ENCODE data around the gene CORO1C. TPM values are rescaled to one million over a fixed set of nuclear protein-coding genes. Genes with fewer than 3 reads are reported as not detected.
A peak's percentile ranks its signal among the peaks of the same experiment; 100 is the strongest.

The CORO1C gene
- total RNA-seq, 1 donor = 261 TPM

DNA sequence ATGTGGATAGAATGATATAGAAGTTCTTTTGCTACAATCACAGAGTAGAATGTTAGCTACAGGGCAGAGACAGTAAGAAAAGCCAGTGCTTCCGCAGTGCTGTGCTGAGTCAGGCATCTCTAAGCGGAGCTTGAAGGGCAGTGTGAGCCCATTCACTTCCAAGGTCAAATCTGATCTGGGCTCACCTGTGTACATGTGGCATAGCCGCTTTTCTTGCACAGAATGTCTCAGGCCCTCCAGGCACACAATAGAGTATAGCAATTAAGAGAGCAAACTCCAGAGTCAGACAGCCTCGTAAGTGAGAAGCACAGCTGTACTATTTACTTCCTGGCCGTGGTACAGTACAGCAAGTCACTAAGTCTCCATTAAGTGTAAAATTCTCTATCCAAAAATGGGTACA, 26.8 kb downstream of the CORO1C start:
- peaks cover 50% of the 10 kb centered on the region for H4K20me1 ChIP-seq (ENCODE audit: insufficient read depth, low read length)
- no peaks in the 10 kb centered on the region for H3K27me3 ChIP-seq (ENCODE audit: insufficient read depth, low read length)
- TF ChIP-seq, protein P1, sequence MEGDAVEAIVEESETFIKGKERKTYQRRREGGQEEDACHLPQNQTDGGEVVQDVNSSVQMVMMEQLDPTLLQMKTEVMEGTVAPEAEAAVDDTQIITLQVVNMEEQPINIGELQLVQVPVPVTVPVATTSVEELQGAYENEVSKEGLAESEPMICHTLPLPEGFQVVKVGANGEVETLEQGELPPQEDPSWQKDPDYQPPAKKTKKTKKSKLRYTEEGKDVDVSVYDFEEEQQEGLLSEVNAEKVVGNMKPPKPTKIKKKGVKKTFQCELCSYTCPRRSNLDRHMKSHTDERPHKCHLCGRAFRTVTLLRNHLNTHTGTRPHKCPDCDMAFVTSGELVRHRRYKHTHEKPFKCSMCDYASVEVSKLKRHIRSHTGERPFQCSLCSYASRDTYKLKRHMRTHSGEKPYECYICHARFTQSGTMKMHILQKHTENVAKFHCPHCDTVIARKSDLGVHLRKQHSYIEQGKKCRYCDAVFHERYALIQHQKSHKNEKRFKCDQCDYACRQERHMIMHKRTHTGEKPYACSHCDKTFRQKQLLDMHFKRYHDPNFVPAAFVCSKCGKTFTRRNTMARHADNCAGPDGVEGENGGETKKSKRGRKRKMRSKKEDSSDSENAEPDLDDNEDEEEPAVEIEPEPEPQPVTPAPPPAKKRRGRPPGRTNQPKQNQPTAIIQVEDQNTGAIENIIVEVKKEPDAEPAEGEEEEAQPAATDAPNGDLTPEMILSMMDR (IDR thresholded peaks at IDR 0.05; ENCODE audit: extremely low read depth, low read depth, low read length) = no peak
- H3K9me3 ChIP-seq (ENCODE audit: low read depth, low read length) = no peaks in the 10 kb centered on the region
- H3K79me2 ChIP-seq (ENCODE audit: insufficient read depth, low read length) = peaks cover 100% of the 10 kb centered on the region
- no peak overlapping the region for H3K4me2 ChIP-seq (ENCODE audit: insufficient read depth, low read length)
- peaks cover 58% of the 10 kb centered on the region for H3K36me3 ChIP-seq (ENCODE audit: insufficient read depth, low read length)
- no peak overlapping the region for H3K4me3 ChIP-seq (ENCODE audit: insufficient read depth, low read length)
- H2AFZ ChIP-seq (ENCODE audit: low read length) = no peak overlapping the region
- peak overlapping the region; percentile 2 for H3K27ac ChIP-seq (ENCODE audit: low read depth, low read length)
- DNase-seq (ENCODE audit: insufficient read length, low spot score, missing footprints) = no peak
- H3K4me1 ChIP-seq (ENCODE audit: insufficient read depth, low read length) = peaks cover 24% of the 10 kb centered on the region

DNA sequence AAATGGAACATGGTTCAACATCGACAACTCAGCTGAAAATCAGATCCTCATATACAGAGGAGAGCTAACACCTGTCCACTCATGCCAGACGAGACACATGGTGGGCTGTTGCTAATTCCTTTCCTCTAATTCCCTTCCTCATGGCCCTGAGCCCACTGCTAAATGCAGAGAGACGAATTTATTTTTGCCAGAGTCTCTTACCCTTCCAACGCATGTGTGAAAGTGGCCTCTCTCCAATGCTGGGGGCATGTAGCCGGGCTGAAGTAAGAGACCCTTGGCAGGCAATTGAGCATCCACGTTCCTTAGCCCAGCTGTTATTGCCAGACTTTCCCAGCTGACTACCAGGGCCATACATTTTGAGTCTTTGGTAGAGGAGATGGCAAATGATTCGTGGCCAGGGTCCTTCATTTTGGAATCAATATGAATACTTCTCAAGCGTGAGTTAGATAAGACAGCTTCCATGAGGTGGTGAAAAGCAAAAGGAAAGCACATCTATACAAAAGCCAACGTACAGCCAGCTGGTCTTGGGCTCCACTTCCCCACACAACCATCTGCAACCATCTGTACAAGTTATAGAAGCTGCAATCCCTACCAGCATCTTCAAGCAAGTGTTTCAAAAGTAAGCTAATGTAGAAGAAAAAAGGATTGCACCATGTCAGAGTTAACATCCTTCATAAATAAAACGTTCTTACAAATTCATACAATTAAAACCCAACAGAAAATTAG, 28.6 kb downstream of the CORO1C start:
- TF ChIP-seq, protein P1 (IDR thresholded peaks at IDR 0.05; ENCODE audit: extremely low read depth, low read depth, low read length) = no peak
- Histone ChIP-seq H3K9me3 (ENCODE audit: low read depth, low read length) (no peaks in the 10 kb centered on the region), H3K27ac (ENCODE audit: low read depth, low read length) (peak overlapping the region; percentile 64), H3K27me3 (ENCODE audit: insufficient read depth, low read length) (no peaks in the 10 kb centered on the region), H2AFZ (ENCODE audit: low read length) (no peak overlapping the region), H4K20me1 (ENCODE audit: insufficient read depth, low read length) (peaks cover 44% of the 10 kb centered on the region), H3K4me2 (ENCODE audit: insufficient read depth, low read length) (no peak overlapping the region), H3K36me3 (ENCODE audit: insufficient read depth, low read length) (peaks cover 72% of the 10 kb centered on the region), H3K79me2 (ENCODE audit: insufficient read depth, low read length) (peaks cover 100% of the 10 kb centered on the region), H3K4me1 (ENCODE audit: insufficient read depth, low read length) (peaks cover 31% of the 10 kb centered on the region), H3K4me3 (ENCODE audit: insufficient read depth, low read length) (no peak overlapping the region)
- no peak for DNase-seq (ENCODE audit: insufficient read length, low spot score, missing footprints)

DNA sequence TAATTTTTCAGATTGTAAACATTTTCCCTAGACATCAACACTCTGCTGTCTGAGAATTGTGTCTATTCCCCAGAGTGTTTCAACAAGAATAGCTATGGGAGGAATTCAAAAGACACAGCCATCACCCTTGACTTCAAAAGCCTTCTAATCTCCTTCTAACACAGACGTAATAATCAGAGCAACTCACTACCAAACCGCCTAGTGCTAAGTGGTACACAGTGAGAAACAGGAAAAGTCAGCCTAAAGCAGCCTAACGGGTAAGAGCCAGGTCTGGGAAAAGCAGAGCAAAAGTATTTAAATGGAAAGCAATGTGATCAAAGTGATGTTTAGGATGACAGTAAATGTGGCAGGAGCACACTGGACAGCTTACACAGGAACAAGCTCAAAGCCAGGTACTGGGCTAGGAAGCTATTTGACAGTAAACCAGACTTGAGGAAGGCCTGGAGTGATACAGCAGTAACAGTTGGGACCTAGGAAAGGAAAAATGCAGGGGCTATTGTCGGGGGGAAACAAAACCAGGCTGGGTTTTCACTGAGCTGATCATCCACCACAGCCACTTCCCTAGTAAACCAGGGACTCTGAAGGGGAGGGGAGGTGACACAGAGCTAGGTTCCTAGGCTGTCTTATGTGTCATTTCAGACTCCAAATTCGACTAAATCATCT, 29.4 kb downstream of the CORO1C start:
- TF ChIP-seq, protein P1 (IDR thresholded peaks at IDR 0.05; ENCODE audit: extremely low read depth, low read depth, low read length) = no peak
- peaks cover 100% of the 10 kb centered on the region for H3K79me2 ChIP-seq (ENCODE audit: insufficient read depth, low read length)
- H3K4me3 ChIP-seq (ENCODE audit: insufficient read depth, low read length) = no peak overlapping the region
- no peaks in the 10 kb centered on the region for H3K27me3 ChIP-seq (ENCODE audit: insufficient read depth, low read length)
- peaks cover 40% of the 10 kb centered on the region for H3K4me1 ChIP-seq (ENCODE audit: insufficient read depth, low read length)
- peak overlapping the region; percentile 17 for H3K4me2 ChIP-seq (ENCODE audit: insufficient read depth, low read length)
- peak overlapping the region; percentile 64 for H3K27ac ChIP-seq (ENCODE audit: low read depth, low read length)
- H2AFZ ChIP-seq (ENCODE audit: low read length) = no peak overlapping the region
- no peak for DNase-seq (ENCODE audit: insufficient read length, low spot score, missing footprints)
- peaks cover 40% of the 10 kb centered on the region for H4K20me1 ChIP-seq (ENCODE audit: insufficient read depth, low read length)
- H3K9me3 ChIP-seq (ENCODE audit: low read depth, low read length) = no peaks in the 10 kb centered on the region
- peaks cover 77% of the 10 kb centered on the region for H3K36me3 ChIP-seq (ENCODE audit: insufficient read depth, low read length)

DNA sequence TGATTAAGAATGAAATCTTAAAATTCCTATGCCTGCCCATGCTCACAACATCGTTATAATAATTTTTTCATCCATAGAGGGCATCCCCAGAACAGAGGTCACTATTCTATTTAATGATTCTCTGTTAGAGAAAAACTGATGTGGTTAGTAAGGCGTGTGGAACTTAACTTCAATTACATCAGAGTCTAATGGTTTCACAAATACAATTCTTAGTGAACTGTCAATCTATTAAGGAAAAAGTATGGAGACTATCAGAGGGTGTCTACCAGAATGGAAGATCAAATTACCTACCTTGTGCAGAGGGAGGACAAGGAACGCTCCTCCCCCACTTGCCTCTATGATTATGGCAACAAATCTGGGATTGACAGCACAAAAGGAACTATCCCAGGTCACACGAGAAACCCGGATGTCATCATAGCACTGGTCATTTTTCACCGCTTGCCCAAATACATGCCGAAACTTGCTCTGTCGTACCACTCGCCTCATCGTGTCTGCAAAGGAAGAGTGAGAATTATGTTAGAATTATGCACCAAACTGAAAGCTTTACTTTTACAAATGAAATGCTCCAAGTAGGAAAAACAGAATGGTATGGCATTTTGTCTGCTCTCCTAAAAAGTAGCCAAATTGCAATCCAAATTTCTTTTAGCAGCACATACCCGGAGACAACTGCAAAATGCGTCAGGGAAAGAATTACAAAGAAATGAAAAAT, 30.3 kb downstream of the CORO1C start:
- TF ChIP-seq, protein P1 (IDR thresholded peaks at IDR 0.05; ENCODE audit: extremely low read depth, low read depth, low read length) = no peak
- H3K4me1 ChIP-seq (ENCODE audit: insufficient read depth, low read length) = peaks cover 47% of the 10 kb centered on the region
- no peak overlapping the region for H2AFZ ChIP-seq (ENCODE audit: low read length)
- peak overlapping the region; percentile 64 for H3K27ac ChIP-seq (ENCODE audit: low read depth, low read length)
- peaks cover 40% of the 10 kb centered on the region for H4K20me1 ChIP-seq (ENCODE audit: insufficient read depth, low read length)
- no peak overlapping the region for H3K4me2 ChIP-seq (ENCODE audit: insufficient read depth, low read length)
- H3K36me3 ChIP-seq (ENCODE audit: insufficient read depth, low read length) = peaks cover 68% of the 10 kb centered on the region
- peaks cover 97% of the 10 kb centered on the region for H3K79me2 ChIP-seq (ENCODE audit: insufficient read depth, low read length)
- H3K4me3 ChIP-seq (ENCODE audit: insufficient read depth, low read length) = no peak overlapping the region
- no peak for DNase-seq (ENCODE audit: insufficient read length, low spot score, missing footprints)
- H3K9me3 ChIP-seq (ENCODE audit: low read depth, low read length) = no peaks in the 10 kb centered on the region
- H3K27me3 ChIP-seq (ENCODE audit: insufficient read depth, low read length) = no peaks in the 10 kb centered on the region

Measured in osteoblast (primary cell).